Astrocyte (in vitro differentiated cells and primary cell): ENCODE data around the gene C1QTNF1. TPM values are rescaled to one million over a fixed set of nuclear protein-coding genes. Genes with fewer than 3 reads are reported as not detected.
"Not testable (repeated sequence)": the region's sequence is repeated elsewhere in the genome, so short reads cannot be mapped to it uniquely, and the experiment has no call there.

ENCODE experiments used
- DNase-seq: peaks from one replicate; pipeline ENCODE4 v3.0.0-alpha.2; 2010; ENCODE audit warnings: low read depth
- FAIRE-seq: peaks from 2 replicates; lab custom pipeline; 2011; peaks lifted over from hg19 to GRCh38; lab: Jason Lieb, UNC
- H2AFZ ChIP-seq: 2 replicates; pipeline ENCODE4 v1.6.0; 2012; ENCODE audit warnings: low read depth, low read length, inconsistent platforms
- H3K27ac ChIP-seq: 2 replicates; pipeline ENCODE4 v1.5.1; 2011; ENCODE audit warnings: low read depth, low read length, inconsistent platforms
- H3K27me3 ChIP-seq: 2 replicates; pipeline ENCODE4 v1.6.0; 2011; ENCODE audit warnings: low read length, inconsistent platforms; ENCODE audit not compliant: insufficient read depth
- H3K36me3 ChIP-seq: 2 replicates; pipeline ENCODE4 v1.5.1; 2011; ENCODE audit warnings: low read length, inconsistent platforms; ENCODE audit not compliant: insufficient read depth
- H3K4me1 ChIP-seq: 2 replicates; pipeline ENCODE4 v1.5.1; 2011; ENCODE audit warnings: low read length, inconsistent platforms; ENCODE audit not compliant: insufficient read depth
- H3K4me2 ChIP-seq: 2 replicates; pipeline ENCODE4 v1.6.0; 2012; ENCODE audit warnings: low read length, inconsistent platforms
- H3K4me3 ChIP-seq: 2 replicates; pipeline ENCODE4 v1.5.1; 2011; ENCODE audit warnings: low read depth, mild to moderate bottlenecking, low read length, inconsistent platforms; ENCODE audit not compliant: insufficient read depth
- H3K79me2 ChIP-seq: 2 replicates; pipeline ENCODE4 v1.6.0; 2012; ENCODE audit warnings: mild to moderate bottlenecking, low read length, inconsistent platforms; ENCODE audit not compliant: insufficient read depth
- H3K9ac ChIP-seq: 2 replicates; pipeline ENCODE4 v1.6.0; 2012; ENCODE audit warnings: mild to moderate bottlenecking, low read length, inconsistent platforms
- H3K9me3 ChIP-seq: 2 replicates; pipeline ENCODE4 v1.5.1; 2012; ENCODE audit warnings: low read depth, mild to moderate bottlenecking, low read length, inconsistent platforms; ENCODE audit not compliant: insufficient read depth
- H4K20me1 ChIP-seq: 2 replicates; pipeline ENCODE4 v1.6.0; 2012; ENCODE audit warnings: low read length, inconsistent platforms; ENCODE audit not compliant: insufficient read depth
- H3K27ac Mint-ChIP-seq: one replicate; pipeline ENCODE4 v1.8.0; 2021; ENCODE audit warnings: mild to moderate bottlenecking, mixed read lengths; ENCODE audit not compliant: unreplicated experiment
- H3K27me3 Mint-ChIP-seq: one replicate; pipeline ENCODE4 v1.8.0; 2021; ENCODE audit warnings: low read depth, mixed read lengths; ENCODE audit not compliant: unreplicated experiment
- H3K36me3 Mint-ChIP-seq: one replicate; pipeline ENCODE4 v1.8.0; 2021; ENCODE audit warnings: low read depth, mixed read lengths; ENCODE audit not compliant: unreplicated experiment
- H3K4me1 Mint-ChIP-seq: one replicate; pipeline ENCODE4 v1.8.0; 2021; ENCODE audit warnings: low read depth, mixed read lengths; ENCODE audit not compliant: unreplicated experiment
- H3K4me3 Mint-ChIP-seq: one replicate; pipeline ENCODE4 v1.8.0; 2021; ENCODE audit warnings: mild to moderate bottlenecking, moderate library complexity, mixed read lengths; ENCODE audit not compliant: unreplicated experiment
- H3K9me3 Mint-ChIP-seq: one replicate; pipeline ENCODE4 v1.8.0; 2021; ENCODE audit warnings: mild to moderate bottlenecking, mixed read lengths; ENCODE audit not compliant: unreplicated experiment
- CTCF ChIP-seq: IDR thresholded peaks from 2 replicates; pipeline ENCODE4 v1.5.1; 2011; ENCODE audit warnings: low read depth, mild to moderate bottlenecking, inconsistent platforms, low read length, moderate library complexity; ENCODE audit not compliant: insufficient read depth
- EZH2 ChIP-seq: IDR thresholded peaks from 2 replicates; pipeline ENCODE4 v1.6.1; 2012; ENCODE audit warnings: mild to moderate bottlenecking, low read length, inconsistent platforms; ENCODE audit not compliant: insufficient read depth
- total RNA-seq: library from RNA; stranded (reverse); gene quantifications from 2 replicates; pipeline ENCODE4 v1.2.1, GENCODE V29; 2021

The C1QTNF1 gene
- total RNA-seq, 1 donor from 2014 or later = 2.2 TPM

DNA sequence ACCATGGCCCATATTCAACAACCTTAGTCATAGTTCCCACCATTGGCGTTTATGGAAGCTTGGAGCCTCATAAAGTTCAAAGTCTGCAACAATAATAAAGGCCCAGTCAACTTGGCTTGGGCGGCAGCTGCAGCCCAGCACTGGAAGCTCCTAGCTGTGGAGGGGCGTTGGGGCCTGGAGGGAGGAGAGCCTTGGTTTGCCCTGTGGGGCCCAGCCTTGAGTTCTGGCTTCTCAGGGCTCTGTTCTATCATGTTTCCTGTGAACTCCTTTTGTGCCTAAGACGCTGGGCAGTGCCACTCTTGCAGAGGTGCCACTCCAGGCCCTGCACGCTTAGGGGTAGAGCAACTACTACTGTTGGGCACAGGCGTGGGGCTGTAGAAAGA is 49.7 kb downstream of the C1QTNF1 start:
- FAIRE-seq (no peak), DNase-seq (no peak)
- H3K9me3 ChIP-seq = no peaks in the 10 kb centered on the region

GRCh38 chr17:79074121-79074648 is 50.2 kb downstream of the C1QTNF1 start:
- H4K20me1 ChIP-seq, H3K27ac Mint-ChIP-seq, H3K27ac ChIP-seq, H3K4me1 ChIP-seq, FAIRE-seq, DNase-seq, H3K4me1 Mint-ChIP-seq, H3K9me3 ChIP-seq, H3K9ac ChIP-seq, H3K36me3 ChIP-seq, H3K9me3 Mint-ChIP-seq, H3K27me3 ChIP-seq, H3K79me2 ChIP-seq, H3K36me3 Mint-ChIP-seq: not testable (repeated sequence)
- peaks cover 17% of the 10 kb centered on the region for H3K27me3 Mint-ChIP-seq
- peak overlapping the region; percentile 97 for H3K4me2 ChIP-seq
- peak overlapping the region; percentile 85 for H2AFZ ChIP-seq
- peak overlapping the region; percentile 82 for H3K4me3 Mint-ChIP-seq
- H3K4me3 ChIP-seq = peak overlapping the region; percentile 51

More for the DNA sequence above, 49.7 kb downstream of the C1QTNF1 start:
- H3K4me2 ChIP-seq = no peak overlapping the region
- no peak overlapping the region for H3K27ac ChIP-seq
- Mint-ChIP-seq H3K4me3 (no peak overlapping the region), H3K9me3 (no peaks in the 10 kb centered on the region), H3K27ac (no peak overlapping the region), H3K27me3 (peaks cover 17% of the 10 kb centered on the region), H3K36me3 (no peaks in the 10 kb centered on the region), H3K4me1 (peaks cover 6% of the 10 kb centered on the region)
- peaks cover 10% of the 10 kb centered on the region for H3K4me1 ChIP-seq
- H3K27me3 ChIP-seq = peaks cover 4% of the 10 kb centered on the region
- H3K9ac ChIP-seq = no peak overlapping the region
- H3K4me3 ChIP-seq = no peak overlapping the region
- no peaks in the 10 kb centered on the region for H3K36me3 ChIP-seq
- TF ChIP-seq EZH2 = no peak
- peaks cover 2% of the 10 kb centered on the region for H4K20me1 ChIP-seq
- H2AFZ ChIP-seq = no peak overlapping the region
- H3K79me2 ChIP-seq = no peaks in the 10 kb centered on the region

- H3K4me1 Mint-ChIP-seq = peaks cover 6% of the 10 kb centered on the region
- Histone ChIP-seq H4K20me1 (peaks cover 2% of the 10 kb centered on the region), H3K4me2 (peak within 1 kb of the TSS; percentile 97), H2AFZ (peak within 1 kb of the TSS; percentile 85), H3K27me3 (peaks cover 4% of the 10 kb centered on the region), H3K9ac (peak within 1 kb of the TSS; percentile 81), H3K36me3 (no peaks in the 10 kb centered on the region), H3K27ac (no peak within 1 kb of the TSS), H3K79me2 (no peaks in the 10 kb centered on the region), H3K9me3 (no peaks in the 10 kb centered on the region), H3K4me3 (peak within 1 kb of the TSS; percentile 67), H3K4me1 (peaks cover 10% of the 10 kb centered on the region)
- DNase-seq (peak; percentile 66), FAIRE-seq (no peak)
- H3K4me3 Mint-ChIP-seq = peak within 1 kb of the TSS; percentile 91
- H3K36me3 Mint-ChIP-seq = peaks cover 2% of the 10 kb centered on the region
- H3K9me3 Mint-ChIP-seq = no peaks in the 10 kb centered on the region
- TF ChIP-seq EZH2 (no peak), CTCF (no peak)
- peaks cover 16% of the 10 kb centered on the region for H3K27me3 Mint-ChIP-seq
- H3K27ac Mint-ChIP-seq = peak within 1 kb of the TSS; percentile 79
Measured at GRCh38 chr17:79074649-79075445, 50.9 kb downstream of the C1QTNF1 start, which contains the start of gene ENGASE. ENGASE (plus strand) TSS chr17:79074824; CDS start chr17:79074945, 121 bp downstream.
